ENCODE results near the gene SCUBE3. TPM values are rescaled to one million over a fixed set of nuclear protein-coding genes. Genes with fewer than 3 reads are reported as not detected.

The SCUBE3 gene
- total RNA-seq, 2 experiments from 2014 or later = not detected

- Mint-ChIP-seq H3K9me3 (no peaks in the 10 kb centered on the region), H3K27ac (no peak overlapping the region), H3K36me3 (ENCODE audit: low read depth) (no peaks in the 10 kb centered on the region), H3K27me3 (peaks cover 50% of the 10 kb centered on the region), H3K4me3 (no peak overlapping the region), H3K4me1 (ENCODE audit: low read depth) (peaks cover 6% of the 10 kb centered on the region)
- POLR2A ChIA-PET = interaction anchor here (1.3 kb wide), 1 partner anchor 13 kb away, joined by 3 read pairs; no protein-coding TSS in a partner anchor
- DNase-seq (no peak), ATAC-seq (no peak)
- intact Hi-C loops (cut with micrococcal nuclease) = no loop called here
- CTCF ChIA-PET = interaction anchor here (0.6 to 3.4 kb wide), 4 partner anchors 11 to 471 kb away, joined by 3 to 13 read pairs (median 3); no protein-coding TSS in a partner anchor
- no peak for TF ChIP-seq CTCF (IDR thresholded peaks at IDR 0.05)
These were observed 2.6 kb downstream of the SCUBE3 start for GRCh38 chr6:35216412-35216732.

- no peak for DNase-seq
- H3K9me3 Mint-ChIP-seq = no peaks in the 10 kb centered on the region
- no peak for TF ChIP-seq CTCF (IDR thresholded peaks at IDR 0.05)
- H3K27ac Mint-ChIP-seq = no peak overlapping the region
- no peak for ATAC-seq
- POLR2A ChIA-PET = interaction anchor here (0.7 kb wide), 1 partner anchor 13 kb away, joined by 3 read pairs; no protein-coding TSS in a partner anchor
- H3K4me1 Mint-ChIP-seq (ENCODE audit: low read depth) = peaks cover 6% of the 10 kb centered on the region
- H3K36me3 Mint-ChIP-seq (ENCODE audit: low read depth) = no peaks in the 10 kb centered on the region
- CTCF ChIA-PET = interaction anchor here (0.6 kb wide), 1 partner anchor 262 kb away, joined by 3 read pairs; no protein-coding TSS in a partner anchor
- intact Hi-C loops (cut with micrococcal nuclease) = no loop called here
- no peak overlapping the region for H3K4me3 Mint-ChIP-seq
- H3K27me3 Mint-ChIP-seq = peaks cover 45% of the 10 kb centered on the region
These were observed 3.4 kb downstream of the SCUBE3 start for GRCh38 chr6:35216851-35217811.

GRCh38 chr6:35218021-35218420 lies 4.3 kb downstream of the SCUBE3 start:
- DNase-seq (no peak), ATAC-seq (no peak)
- Mint-ChIP-seq H3K27ac (no peak overlapping the region), H3K9me3 (no peaks in the 10 kb centered on the region), H3K27me3 (peaks cover 36% of the 10 kb centered on the region), H3K4me3 (no peak overlapping the region), H3K4me1 (ENCODE audit: low read depth) (peaks cover 4% of the 10 kb centered on the region), H3K36me3 (ENCODE audit: low read depth) (no peaks in the 10 kb centered on the region)
- ChIA-PET CTCF (interaction anchor here (3.1 kb wide), 1 partner anchor 23 kb away, joined by 15 read pairs; no protein-coding TSS in a partner anchor), POLR2A (no interaction called here)
- intact Hi-C loops (cut with micrococcal nuclease) = no loop called here
- no peak for TF ChIP-seq CTCF (IDR thresholded peaks at IDR 0.05)

- POLR2A ChIA-PET = no interaction called here
- ATAC-seq = no peak
- Mint-ChIP-seq H3K27ac (no peak overlapping the region), H3K4me3 (no peak overlapping the region), H3K9me3 (no peaks in the 10 kb centered on the region), H3K27me3 (peaks cover 32% of the 10 kb centered on the region), H3K36me3 (ENCODE audit: low read depth) (no peaks in the 10 kb centered on the region), H3K4me1 (ENCODE audit: low read depth) (no peaks in the 10 kb centered on the region)
- TF ChIP-seq CTCF (IDR thresholded peaks at IDR 0.05) = no peak
- DNase-seq = no peak
- CTCF ChIA-PET = interaction anchor here (1.2 to 3.1 kb wide), 3 partner anchors 21 to 234 kb away, joined by 3 to 15 read pairs (median 3); no protein-coding TSS in a partner anchor
- intact Hi-C loops (cut with micrococcal nuclease) = no loop called here
These were observed 4.7 kb downstream of the SCUBE3 start for GRCh38 chr6:35218456-35218855.

Data from activated CD8-positive, alpha-beta T cell treated with anti-CD3 and anti-CD28 coated beads for 36 hours (primary cell).